ENCODE measurements around the gene KCNH1. TPM values are rescaled to one million over a fixed set of nuclear protein-coding genes. Genes with fewer than 3 reads are reported as not detected.

The KCNH1 gene
- total RNA-seq, 4 donors from 2014 or later = 0.29 to 0.67 (median 0.38) TPM

DNA sequence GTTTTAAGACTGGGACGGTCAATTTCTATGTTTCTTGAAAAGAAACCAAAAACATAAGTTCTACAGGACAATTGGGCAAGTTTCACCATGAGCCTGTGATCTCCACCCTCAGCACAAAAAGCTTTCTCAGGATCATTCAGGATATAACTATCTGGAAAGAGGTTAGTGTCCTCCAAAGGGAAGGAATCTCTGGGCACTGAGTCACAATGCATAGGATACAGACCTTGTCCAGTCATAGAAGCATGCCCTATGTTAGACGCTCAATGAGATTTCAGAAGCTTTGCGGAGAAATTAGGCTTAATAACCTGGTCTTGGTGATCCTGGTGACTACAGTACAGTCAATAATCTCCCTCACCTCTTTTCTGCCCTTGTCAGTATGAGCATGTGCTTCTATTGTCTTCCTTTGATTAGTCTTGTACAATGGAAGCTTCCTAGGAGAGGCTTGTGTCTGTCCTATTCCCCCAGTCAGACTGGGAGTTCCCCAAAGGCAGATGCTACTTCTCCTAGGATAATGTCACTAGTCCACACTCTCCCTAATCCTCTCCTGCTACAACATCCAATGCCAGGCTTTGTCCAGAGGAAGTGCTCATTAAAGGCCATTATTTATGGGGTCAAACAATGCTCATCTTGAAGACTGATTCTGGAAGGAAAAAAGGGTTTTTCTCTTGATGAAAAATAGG, 97.4 kb downstream of the KCNH1 start:
- no peak for ATAC-seq
- H3K4me3 ChIP-seq = no peak overlapping the region
- no peaks in the 10 kb centered on the region for H3K9me3 ChIP-seq
- DNase-seq = no peak
- in situ Hi-C loops (cut with MboI; ENCODE audit: low sequenced_read_pairs in 4 of 4) = no loop called here
- no peaks in the 10 kb centered on the region for H3K27me3 ChIP-seq
- intact Hi-C loops (cut with DNase I; ENCODE audit: low total_unique reads) = no loop called here
- no peaks in the 10 kb centered on the region for H3K4me1 ChIP-seq
- H3K27ac ChIP-seq = no peak overlapping the region
- H3K36me3 ChIP-seq = no peaks in the 10 kb centered on the region
- no peak for TF ChIP-seq POLR2A (IDR thresholded peaks at IDR 0.05)
- TF ChIP-seq CTCF (IDR thresholded peaks at IDR 0.05 in 4 of 5, conservative IDR thresholded peaks at IDR 0.05 in 1 of 5) = no peak

DNA sequence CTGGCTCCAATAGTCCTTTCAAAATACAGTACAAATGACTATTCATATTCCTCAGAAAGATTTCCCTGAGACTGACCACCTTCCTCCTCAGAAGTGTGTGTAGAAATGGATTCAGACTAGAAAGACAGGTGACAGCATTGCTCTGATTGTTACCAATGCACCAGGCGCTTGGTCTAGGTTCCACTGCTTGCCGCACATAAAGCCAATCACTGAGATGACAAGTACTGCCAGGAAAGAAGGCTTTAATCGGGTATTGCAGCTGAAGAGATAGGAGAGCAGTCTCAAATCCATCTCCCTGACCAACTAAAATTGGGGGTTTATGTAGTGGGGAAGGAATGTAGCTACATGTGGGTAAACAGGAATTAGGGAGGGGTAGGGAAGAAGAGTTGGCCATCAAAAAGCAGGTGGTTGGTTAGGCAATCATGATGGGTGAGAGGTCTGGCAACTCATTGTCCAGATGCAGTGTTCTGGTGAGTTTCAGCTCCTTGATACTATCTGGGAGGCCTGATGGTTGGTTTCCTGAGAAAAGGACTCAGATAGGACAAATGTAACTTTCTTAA, 98.0 kb downstream of the KCNH1 start:
- Histone ChIP-seq H3K4me3 (no peak overlapping the region), H3K4me1 (no peaks in the 10 kb centered on the region), H3K9me3 (no peaks in the 10 kb centered on the region), H3K27me3 (no peaks in the 10 kb centered on the region), H3K36me3 (no peaks in the 10 kb centered on the region), H3K27ac (no peak overlapping the region)
- in situ Hi-C loops (cut with MboI; ENCODE audit: low sequenced_read_pairs in 4 of 4) = no loop called here
- DNase-seq (no peak), ATAC-seq (no peak)
- no peak for TF ChIP-seq CTCF (IDR thresholded peaks at IDR 0.05 in 4 of 5, conservative IDR thresholded peaks at IDR 0.05 in 1 of 5)
- intact Hi-C loops (cut with DNase I; ENCODE audit: low total_unique reads) = no loop called here

- Histone ChIP-seq H3K27ac (no peak overlapping the region), H3K9me3 (no peaks in the 10 kb centered on the region), H3K4me3 (no peak overlapping the region), H3K36me3 (no peaks in the 10 kb centered on the region), H3K27me3 (no peaks in the 10 kb centered on the region), H3K4me1 (no peaks in the 10 kb centered on the region)
- in situ Hi-C loops (cut with MboI; ENCODE audit: low sequenced_read_pairs in 4 of 4) = no loop called here
- no peak for ATAC-seq
- TF ChIP-seq POLR2A (IDR thresholded peaks at IDR 0.05) = no peak
- TF ChIP-seq CTCF (IDR thresholded peaks at IDR 0.05 in 4 of 5, conservative IDR thresholded peaks at IDR 0.05 in 1 of 5) = no peak
- intact Hi-C loops (cut with DNase I; ENCODE audit: low total_unique reads) = no loop called here
- no peak for DNase-seq
Observed at GRCh38 chr1:211033921-211034525, 99.9 kb downstream of the KCNH1 start.

- no peak for DNase-seq
- no peaks in the 10 kb centered on the region for H3K27me3 ChIP-seq
- TF ChIP-seq CTCF (IDR thresholded peaks at IDR 0.05 in 4 of 5, conservative IDR thresholded peaks at IDR 0.05 in 1 of 5) (no peak), POLR2A (IDR thresholded peaks at IDR 0.05) (no peak)
Observed at GRCh38 chr1:211024901-211025300, 109.0 kb downstream of the KCNH1 start.

More at GRCh38 chr1:211024901-211025300, 109.0 kb downstream of the KCNH1 start:
- ATAC-seq = no peak
- in situ Hi-C loops (cut with MboI; ENCODE audit: low sequenced_read_pairs in 4 of 4) (no loop called here), intact Hi-C loops (cut with DNase I; ENCODE audit: low total_unique reads) (no loop called here)
- Histone ChIP-seq H3K9me3 (no peaks in the 10 kb centered on the region), H3K4me3 (no peak overlapping the region), H3K36me3 (no peaks in the 10 kb centered on the region), H3K27ac (no peak overlapping the region), H3K4me1 (no peaks in the 10 kb centered on the region)
